A375 (cell line): ENCODE measurements around the gene RPS10. TPM values are rescaled to one million over a fixed set of nuclear protein-coding genes. Genes with fewer than 3 reads are reported as not detected.

Experiments
- total RNA-seq: library from RNA; depleted of rRNA; stranded (reverse); fragments of >200 nt; shearing (Covaris generic); gene quantifications from 2 replicates; pipeline ENCODE4 v1.2.3, GENCODE V29; 2014; rRNA removed

The RPS10 gene
- total RNA-seq, result 2,312 and 2,554 TPM in 2 replicates

GRCh38 chr6:34425498-34426410 lies at the start of gene RPS10:
Gene RPS10 (minus strand): TSS chr6:34426069. CDS start chr6:34425221, 848 bp downstream.

GRCh38 chr6:34465531-34466241 lies 39.8 kb upstream of the RPS10 start, which contains the start of gene PACSIN1:
Gene PACSIN1 (plus strand): TSS chr6:34466076. CDS start chr6:34526306, 60,230 bp downstream.

GRCh38 chr6:34392497-34393190 lies 33.2 kb downstream of the RPS10 start, which contains the start of gene NUDT3:
Gene NUDT3 (minus strand): TSS chr6:34392669. CDS start chr6:34392362, 307 bp downstream.

Other genes starting within 250 kb of the RPS10 start
- gene HMGA1, start 189.2 kb downstream of the RPS10 start, total RNA-seq, result 920 and 966 TPM in 2 replicates
- 37.3 and 41.8 TPM in 2 replicates for gene SMIM29, start 177.1 kb downstream of the RPS10 start, total RNA-seq
- gene NUDT3, start 33.4 kb downstream of the RPS10 start, total RNA-seq, result 15.5 and 16.7 TPM in 2 replicates
- gene PACSIN1, start 40.0 kb upstream of the RPS10 start, total RNA-seq, result 0.04 and 0.05 TPM in 2 replicates
- 0.19 TPM in 1 of 2 replicates, not detected in the other for gene SPDEF, start 130.3 kb upstream of the RPS10 start, total RNA-seq